ENCODE results near the gene DCDC1.

DCDC1 gene

GRCh38 chr11:31110830-31111229 lies 258.7 kb downstream of the DCDC1 start:
- no peak for TF ChIP-seq CTCF (IDR thresholded peaks at IDR 0.05)
- no peak overlapping the region for H3K4me3 ChIP-seq
- DNase-seq (ENCODE audit: low spot score) = no peak

DNA sequence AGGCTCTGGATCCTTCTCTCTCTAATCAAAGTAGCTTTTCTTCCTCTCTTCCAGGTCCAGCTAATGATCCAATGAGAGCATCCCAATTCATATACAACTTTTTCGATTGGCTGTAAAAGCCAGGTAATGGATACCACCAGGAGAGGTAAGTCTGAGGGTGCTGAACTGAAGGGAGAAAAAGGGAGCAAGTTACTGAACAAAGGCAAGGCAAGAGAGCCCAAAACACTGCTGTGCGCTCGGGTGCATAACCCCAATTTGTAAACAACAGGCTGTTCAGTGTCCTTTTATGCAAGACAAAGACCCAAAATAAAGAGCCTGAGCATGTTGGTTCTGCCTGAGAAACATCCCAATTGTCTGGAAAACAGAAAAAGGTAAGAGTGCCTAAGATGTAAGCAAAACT lies 260.1 kb downstream of the DCDC1 start:
- Histone ChIP-seq H3K27ac (no peak overlapping the region), H3K4me3 (no peak overlapping the region)
- DNase-seq (ENCODE audit: low spot score) = no peak
- no peak for TF ChIP-seq CTCF (IDR thresholded peaks at IDR 0.05)

More at GRCh38 chr11:31110830-31111229, 258.7 kb downstream of the DCDC1 start:
- H3K27ac ChIP-seq = no peak overlapping the region

GRCh38 chr11:31107649-31108048 lies 261.9 kb downstream of the DCDC1 start:
- H3K27ac ChIP-seq = no peak overlapping the region
- no peak for TF ChIP-seq CTCF (IDR thresholded peaks at IDR 0.05)
- no peak for DNase-seq (ENCODE audit: low spot score)
- no peak overlapping the region for H3K4me3 ChIP-seq

DNA sequence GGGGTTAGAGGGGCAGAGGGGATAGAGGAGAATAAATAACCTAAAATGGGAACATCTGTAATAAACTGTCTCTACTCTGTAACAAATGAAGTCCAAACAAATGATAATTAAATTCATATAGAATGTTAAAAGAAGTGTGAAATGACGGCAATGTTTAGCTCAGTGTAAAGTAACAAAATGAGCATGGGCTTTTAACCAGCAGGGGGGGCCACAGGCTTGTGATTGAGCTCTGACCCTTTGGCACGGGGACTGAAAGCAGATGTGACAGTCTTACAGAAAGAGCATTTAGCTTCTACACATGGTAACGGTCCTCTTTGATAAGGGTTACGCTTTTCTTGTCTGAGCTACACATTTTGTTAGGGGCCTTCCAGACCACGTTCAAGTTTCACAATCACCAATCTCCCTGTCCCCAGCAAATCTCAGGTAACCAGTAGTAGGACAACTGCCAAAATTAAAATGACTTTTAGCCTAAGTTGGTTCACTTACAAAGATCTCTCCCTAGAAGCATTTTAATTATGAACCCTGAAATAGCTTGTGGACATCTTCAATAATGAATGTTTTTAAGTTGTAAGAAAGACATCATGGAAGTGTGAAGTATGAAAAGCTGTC lies 262.5 kb downstream of the DCDC1 start:
- TF ChIP-seq CTCF (IDR thresholded peaks at IDR 0.05) = peak; percentile 15
- H3K4me3 ChIP-seq = no peak overlapping the region
- DNase-seq (ENCODE audit: low spot score) = no peak
- H3K27ac ChIP-seq = no peak overlapping the region

DNA sequence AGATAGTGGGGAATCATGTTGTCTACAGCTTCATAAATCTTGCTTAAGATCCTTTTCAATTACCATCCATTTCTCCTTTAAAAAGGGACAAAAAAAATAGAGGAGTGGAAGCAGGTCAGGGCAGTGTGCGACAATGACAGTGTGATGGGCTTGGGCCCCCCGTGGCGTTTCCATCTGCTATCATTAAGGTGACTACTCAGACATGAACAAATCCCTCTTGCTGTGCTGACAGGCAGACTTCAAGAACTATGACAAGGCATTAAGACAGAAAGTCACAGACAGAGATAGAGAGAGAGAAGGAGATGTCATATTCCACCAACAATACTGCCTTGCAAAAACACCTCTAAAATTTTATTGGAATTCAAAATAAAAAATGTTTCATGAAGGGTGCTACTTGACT lies 263.2 kb downstream of the DCDC1 start:
- TF ChIP-seq CTCF (IDR thresholded peaks at IDR 0.05) = no peak
- no peak overlapping the region for H3K4me3 ChIP-seq
- H3K27ac ChIP-seq = no peak overlapping the region
- no peak for DNase-seq (ENCODE audit: low spot score)

GRCh38 chr11:31102875-31103274 lies 266.7 kb downstream of the DCDC1 start:
- Histone ChIP-seq H3K27ac (no peak overlapping the region), H3K4me3 (no peak overlapping the region)
- no peak for TF ChIP-seq CTCF (IDR thresholded peaks at IDR 0.05)
- DNase-seq (ENCODE audit: low spot score) = no peak

GRCh38 chr11:31102316-31102715 lies 267.2 kb downstream of the DCDC1 start:
- DNase-seq (ENCODE audit: low spot score) = no peak
- Histone ChIP-seq H3K27ac (no peak overlapping the region), H3K4me3 (no peak overlapping the region)
- no peak for TF ChIP-seq CTCF (IDR thresholded peaks at IDR 0.05)

Measured in coronary artery (tissue), 2 donors.